ENCODE measurements around the gene CDCA5.

The CDCA5 gene

DNA sequence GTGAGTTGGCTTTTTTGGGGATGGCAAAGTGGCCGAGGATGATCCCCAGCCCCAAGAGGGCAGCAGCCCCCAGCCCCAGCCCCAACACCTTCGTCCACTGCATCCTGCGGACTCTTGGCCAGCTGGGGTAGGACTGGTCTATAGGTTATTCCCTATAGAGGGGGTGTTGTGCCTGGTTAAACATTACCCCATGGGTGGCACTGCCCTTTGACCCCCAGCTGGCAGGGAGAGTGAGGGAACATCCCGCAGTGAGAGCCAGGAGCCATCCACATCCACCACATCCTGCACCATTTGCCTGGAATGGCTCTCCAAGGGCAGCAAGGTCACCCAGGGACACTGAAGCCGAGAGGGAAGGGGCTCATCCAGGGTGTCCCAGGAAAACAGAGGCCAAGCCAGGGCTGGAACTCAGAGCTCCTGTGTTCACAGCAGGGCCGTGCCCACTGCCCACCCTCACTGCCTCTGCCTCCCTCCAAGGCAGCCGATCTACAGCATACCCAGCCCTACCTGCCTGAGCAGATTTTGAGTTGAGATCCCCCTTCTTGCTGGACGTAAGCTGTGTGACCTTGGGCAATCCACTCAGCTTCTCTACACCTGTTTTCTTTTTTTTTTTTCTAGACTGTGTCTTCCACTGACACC, 25.3 kb downstream of the CDCA5 start, which contains the start of gene NAALADL1:
Gene NAALADL1, minus strand, starts transcription at position 135 of the 636 bp plus-strand sequence. Its CDS starts 32 bp downstream, at position 103.
- H3K36me3 ChIP-seq = no peaks in the 10 kb centered on the region
- no peak within 1 kb of the TSS for H3K4me3 ChIP-seq (ENCODE audit: low read depth, low read length)
- H3K27ac ChIP-seq = no peak within 1 kb of the TSS
- DNase-seq = no peak
- H3K9me3 ChIP-seq (ENCODE audit: severe bottlenecking) = no peaks in the 10 kb centered on the region
- H3K27me3 ChIP-seq (ENCODE audit: insufficient read depth, low read depth, severe bottlenecking) = no peaks in the 10 kb centered on the region
- TF ChIP-seq CTCF (IDR thresholded peaks at IDR 0.05; ENCODE audit: low read depth, low read length) = no peak

GRCh38 chr11:65058012-65058411, 25.8 kb downstream of the CDCA5 start:
- no peak for DNase-seq
- H3K27me3 ChIP-seq (ENCODE audit: insufficient read depth, low read depth, severe bottlenecking) = no peaks in the 10 kb centered on the region
- H3K9me3 ChIP-seq (ENCODE audit: severe bottlenecking) = no peaks in the 10 kb centered on the region
- H3K4me3 ChIP-seq (ENCODE audit: low read depth, low read length) = no peak overlapping the region
- H3K36me3 ChIP-seq = no peaks in the 10 kb centered on the region
- no peak for TF ChIP-seq CTCF (IDR thresholded peaks at IDR 0.05; ENCODE audit: low read depth, low read length)
- H3K27ac ChIP-seq = no peak overlapping the region

- Histone ChIP-seq H3K27me3 (ENCODE audit: insufficient read depth, low read depth, severe bottlenecking) (no peaks in the 10 kb centered on the region), H3K27ac (no peak overlapping the region), H3K9me3 (ENCODE audit: severe bottlenecking) (no peaks in the 10 kb centered on the region), H3K4me3 (ENCODE audit: low read depth, low read length) (no peak overlapping the region), H3K36me3 (no peaks in the 10 kb centered on the region)
- no peak for TF ChIP-seq CTCF (IDR thresholded peaks at IDR 0.05; ENCODE audit: low read depth, low read length)
- no peak for DNase-seq
Observed at GRCh38 chr11:65057526-65057925, 26.3 kb downstream of the CDCA5 start.

DNA sequence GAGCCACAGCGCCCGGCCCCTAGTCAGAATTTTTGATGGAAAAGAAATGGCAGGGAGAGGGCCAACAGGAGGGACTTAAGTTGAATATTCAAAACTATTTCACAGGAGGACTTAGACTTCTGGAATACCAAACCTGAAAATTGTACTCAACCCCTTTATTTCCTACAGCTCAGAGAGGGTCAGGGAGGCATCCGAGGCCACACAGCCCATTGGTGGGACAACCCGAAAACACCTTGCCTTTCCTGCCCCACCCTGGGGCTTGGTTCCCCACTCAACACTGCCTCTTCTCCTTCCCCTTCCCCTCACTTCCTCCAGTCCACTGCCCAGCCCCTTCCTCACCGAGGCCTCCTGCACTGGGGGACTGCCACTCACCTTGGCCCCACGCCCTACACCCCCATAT, 26.8 kb downstream of the CDCA5 start:
- H3K9me3 ChIP-seq (ENCODE audit: severe bottlenecking) = no peaks in the 10 kb centered on the region
- no peaks in the 10 kb centered on the region for H3K27me3 ChIP-seq (ENCODE audit: insufficient read depth, low read depth, severe bottlenecking)
- no peak overlapping the region for H3K27ac ChIP-seq
- no peaks in the 10 kb centered on the region for H3K36me3 ChIP-seq
- no peak for TF ChIP-seq CTCF (IDR thresholded peaks at IDR 0.05; ENCODE audit: low read depth, low read length)
- H3K4me3 ChIP-seq (ENCODE audit: low read depth, low read length) = no peak overlapping the region
- no peak for DNase-seq

DNA sequence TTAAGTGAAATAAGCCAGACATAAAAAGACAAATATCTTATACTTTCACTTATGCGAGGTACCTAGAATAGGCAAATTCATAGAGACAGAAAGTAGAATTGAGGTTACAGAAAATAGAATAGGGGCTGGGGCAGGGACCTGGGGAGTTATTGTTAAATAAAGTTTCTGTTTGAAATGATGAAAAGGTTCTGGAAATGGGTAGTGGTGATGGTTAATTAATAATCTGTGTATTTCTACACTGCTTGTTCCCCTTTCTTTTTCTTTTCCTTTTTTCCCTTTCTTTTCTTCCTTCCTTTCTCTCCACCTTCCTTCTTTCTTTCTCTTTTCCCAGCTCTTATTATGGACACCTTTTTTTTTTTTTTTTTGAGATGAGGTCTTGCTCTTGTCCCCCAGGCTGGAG, 28.3 kb downstream of the CDCA5 start:
- no peak for DNase-seq
- Histone ChIP-seq H3K27ac (no peak overlapping the region), H3K36me3 (no peaks in the 10 kb centered on the region), H3K9me3 (ENCODE audit: severe bottlenecking) (no peaks in the 10 kb centered on the region), H3K4me3 (ENCODE audit: low read depth, low read length) (no peak overlapping the region), H3K27me3 (ENCODE audit: insufficient read depth, low read depth, severe bottlenecking) (no peaks in the 10 kb centered on the region)
- no peak for TF ChIP-seq CTCF (IDR thresholded peaks at IDR 0.05; ENCODE audit: low read depth, low read length)

Measured in WERI-Rb-1 (cell line).